Smooth muscle cell (in vitro differentiated cells): ENCODE data around the gene ORAI2. TPM values are rescaled to one million over a fixed set of nuclear protein-coding genes. Genes with fewer than 3 reads are reported as not detected.
"Not testable (repeated sequence)": the region's sequence is repeated elsewhere in the genome, so short reads cannot be mapped to it uniquely, and the experiment has no call there.

Source experiments
- DNase-seq: peaks from one replicate; lab custom pipeline; 2025; ENCODE audit not compliant: unreplicated experiment; lab: John Stamatoyannopoulos, UW
- H2AFZ ChIP-seq: fragments of 200-600 bp; sonication (generic); 2 replicates; pipeline ENCODE4 v1.6.0; 2016; ENCODE audit warnings: antibody characterized with exemption, low read depth, mild to moderate bottlenecking
- H3F3A ChIP-seq: fragments of 200-600 bp; sonication (generic); 2 replicates; pipeline ENCODE4 v1.6.0; 2017; ENCODE audit warnings: antibody characterized with exemption, low read depth
- H3K27ac ChIP-seq: fragments of 200-600 bp; sonication (generic); 2 replicates; pipeline ENCODE4 v1.5.1; 2016; ENCODE audit warnings: low read depth, mild to moderate bottlenecking
- H3K27me3 ChIP-seq: fragments of 200-600 bp; sonication (generic); 2 replicates; pipeline ENCODE4 v1.6.1; 2016; ENCODE audit warnings: low read depth, mild to moderate bottlenecking
- H3K36me3 ChIP-seq: fragments of 200-600 bp; sonication (generic); 2 replicates; pipeline ENCODE4 v1.5.1; 2016; ENCODE audit warnings: low read depth
- H3K4me1 ChIP-seq: fragments of 200-600 bp; sonication (generic); 2 replicates; pipeline ENCODE4 v1.5.1; 2016; ENCODE audit warnings: low read depth
- H3K4me2 ChIP-seq: fragments of 200-600 bp; sonication (generic); 2 replicates; pipeline ENCODE4 v1.6.0; 2016; ENCODE audit warnings: mild to moderate bottlenecking
- H3K4me3 ChIP-seq: fragments of 200-600 bp; sonication (generic); 2 replicates; pipeline ENCODE4 v1.5.1; 2016; ENCODE audit warnings: mild to moderate bottlenecking
- H3K79me2 ChIP-seq: fragments of 200-600 bp; sonication (generic); 2 replicates; pipeline ENCODE4 v1.6.0; 2016; ENCODE audit warnings: low read depth, mild to moderate bottlenecking
- H3K9ac ChIP-seq: fragments of 200-600 bp; sonication (generic); 2 replicates; pipeline ENCODE4 v1.6.0; 2016; ENCODE audit warnings: low read depth
- H3K9me3 ChIP-seq: fragments of 200-600 bp; sonication (generic); replicated peaks from 2 replicates; pipeline ENCODE4 v1.5.1; 2016; ENCODE audit warnings: low read depth
- H4K20me1 ChIP-seq: fragments of 200-600 bp; sonication (generic); 2 replicates; pipeline ENCODE4 v1.6.0; 2016; ENCODE audit warnings: low read depth
- WGBS: methylation state at CpG from one replicate; pipeline ENCODE4 v1.1.7; 2016; ENCODE audit warnings: low lambda C conversion rate; 5-methylcytosine and 5-hydroxymethylcytosine counted together
- polyA plus RNA-seq: library from polyadenylated mRNA; unstranded; fragments of >200 nt; fragmentation: Nextera tagmentation; extraction: Ambion mirVana; gene quantifications from 2 replicates; pipeline ENCODE4 v1.2.1, GENCODE V29; 2016
- total RNA-seq: library from RNA; depleted of rRNA; stranded (reverse); fragments of >200 nt; gene quantifications from 2 replicates; pipeline ENCODE4 v1.2.3, GENCODE V29; 2014
- TF ChIP-seq, protein P1 (sequence below): fragments of 200-600 bp; sonication (generic); IDR thresholded peaks from 2 replicates; pipeline ENCODE4 v1.5.1; 2017; ENCODE audit warnings: borderline replicate concordance, mild to moderate bottlenecking, antibody characterized with exemption; ENCODE audit not compliant: insufficient read depth, poor library complexity, severe bottlenecking

ORAI2 gene
- total and polyA plus RNA-seq, 2 experiments from 2014 or later, result 43.0 to 69.8 TPM

DNA sequence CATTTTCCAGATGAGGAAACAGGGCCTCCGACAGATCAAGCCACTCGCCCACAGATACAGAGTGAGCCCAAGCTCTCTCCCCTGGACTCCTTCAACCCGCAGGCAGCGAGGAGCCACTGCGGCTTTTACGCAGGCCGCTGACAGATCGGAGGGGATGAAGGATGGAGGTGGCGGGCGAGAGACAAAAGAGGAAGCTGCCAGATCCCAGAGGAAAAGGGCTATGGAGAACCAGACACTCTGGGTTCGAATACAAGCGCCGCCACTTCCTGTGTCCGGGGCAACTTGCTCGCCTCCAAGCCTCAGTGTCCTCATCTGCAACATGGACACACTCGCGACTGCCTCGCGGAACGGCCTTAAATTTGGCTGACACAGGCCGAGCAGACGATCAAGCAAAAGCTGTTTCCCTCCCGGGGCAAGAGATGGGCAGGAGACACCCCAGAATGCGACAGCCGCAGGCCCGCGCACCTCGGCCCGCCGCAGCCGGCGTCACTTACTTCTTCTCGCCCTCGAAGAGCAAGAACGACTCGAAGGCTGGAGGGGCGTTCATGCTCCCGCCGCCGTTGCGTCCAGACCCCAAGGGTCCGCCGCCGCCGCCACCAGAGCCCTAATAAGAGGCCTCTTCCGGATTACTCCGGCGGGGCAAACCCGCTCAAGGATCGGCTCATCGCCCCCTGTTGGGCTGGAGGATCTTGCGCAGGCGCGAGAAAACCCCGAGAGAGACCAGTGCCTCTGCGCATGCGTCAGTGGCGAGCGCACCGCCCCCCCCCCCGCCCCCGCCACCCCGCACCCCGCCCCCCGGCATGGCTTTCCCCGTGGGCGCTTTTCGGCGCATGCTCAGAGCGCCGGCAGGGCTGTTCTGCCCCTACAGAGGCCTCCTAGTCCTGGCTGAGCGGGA is 45.2 kb downstream of the ORAI2 start, which contains the start of gene POLR2J:
Gene POLR2J (minus strand): TSS at position 609 of the 895 bp plus-strand sequence. CDS start 62 bp downstream, at position 547.
- H3K4me3 ChIP-seq, result peak within 1 kb of the TSS; percentile 47
- not testable (repeated sequence) for H4K20me1 ChIP-seq, H3K27ac ChIP-seq, H3K4me1 ChIP-seq, H2AFZ ChIP-seq, DNase-seq, H3F3A ChIP-seq, H3K9me3 ChIP-seq, H3K9ac ChIP-seq, H3K36me3 ChIP-seq, H3K79me2 ChIP-seq, H3K27me3 ChIP-seq
- under 1% methylated on average over 34 of the region's 72 CpGs for WGBS
- TF ChIP-seq, protein P1, sequence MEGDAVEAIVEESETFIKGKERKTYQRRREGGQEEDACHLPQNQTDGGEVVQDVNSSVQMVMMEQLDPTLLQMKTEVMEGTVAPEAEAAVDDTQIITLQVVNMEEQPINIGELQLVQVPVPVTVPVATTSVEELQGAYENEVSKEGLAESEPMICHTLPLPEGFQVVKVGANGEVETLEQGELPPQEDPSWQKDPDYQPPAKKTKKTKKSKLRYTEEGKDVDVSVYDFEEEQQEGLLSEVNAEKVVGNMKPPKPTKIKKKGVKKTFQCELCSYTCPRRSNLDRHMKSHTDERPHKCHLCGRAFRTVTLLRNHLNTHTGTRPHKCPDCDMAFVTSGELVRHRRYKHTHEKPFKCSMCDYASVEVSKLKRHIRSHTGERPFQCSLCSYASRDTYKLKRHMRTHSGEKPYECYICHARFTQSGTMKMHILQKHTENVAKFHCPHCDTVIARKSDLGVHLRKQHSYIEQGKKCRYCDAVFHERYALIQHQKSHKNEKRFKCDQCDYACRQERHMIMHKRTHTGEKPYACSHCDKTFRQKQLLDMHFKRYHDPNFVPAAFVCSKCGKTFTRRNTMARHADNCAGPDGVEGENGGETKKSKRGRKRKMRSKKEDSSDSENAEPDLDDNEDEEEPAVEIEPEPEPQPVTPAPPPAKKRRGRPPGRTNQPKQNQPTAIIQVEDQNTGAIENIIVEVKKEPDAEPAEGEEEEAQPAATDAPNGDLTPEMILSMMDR, result peak; percentile 12
- H3K4me2 ChIP-seq, result peak within 1 kb of the TSS; percentile 78

DNA sequence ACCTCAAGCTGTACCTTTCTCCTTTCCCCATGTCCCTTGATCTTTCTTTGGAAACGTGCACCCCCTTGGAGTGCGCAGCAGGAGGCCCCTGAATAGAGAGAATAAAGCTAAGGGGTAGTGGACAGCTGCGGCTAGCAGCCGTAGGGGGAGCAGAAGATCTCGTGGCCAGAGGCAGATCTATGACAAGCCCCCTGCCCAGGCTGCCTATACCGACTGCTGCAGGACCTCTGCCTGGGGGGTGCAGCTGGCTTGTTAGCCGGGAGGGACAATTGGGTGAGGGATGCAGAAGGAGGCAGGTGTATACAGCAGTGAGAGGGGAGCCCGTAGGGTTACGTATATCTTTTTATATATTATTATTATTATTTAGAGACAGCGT is 45.8 kb downstream of the ORAI2 start:
- not testable (repeated sequence) for H3K9ac ChIP-seq, DNase-seq, H4K20me1 ChIP-seq, H3K27ac ChIP-seq, H3K36me3 ChIP-seq, H3K4me3 ChIP-seq, H3F3A ChIP-seq, H3K4me1 ChIP-seq, H3K9me3 ChIP-seq, H3K27me3 ChIP-seq, H3K79me2 ChIP-seq, H2AFZ ChIP-seq
- peak overlapping the region; percentile 78 for H3K4me2 ChIP-seq
- 100% methylated on average over 1 of the region's 10 CpGs for WGBS

DNA sequence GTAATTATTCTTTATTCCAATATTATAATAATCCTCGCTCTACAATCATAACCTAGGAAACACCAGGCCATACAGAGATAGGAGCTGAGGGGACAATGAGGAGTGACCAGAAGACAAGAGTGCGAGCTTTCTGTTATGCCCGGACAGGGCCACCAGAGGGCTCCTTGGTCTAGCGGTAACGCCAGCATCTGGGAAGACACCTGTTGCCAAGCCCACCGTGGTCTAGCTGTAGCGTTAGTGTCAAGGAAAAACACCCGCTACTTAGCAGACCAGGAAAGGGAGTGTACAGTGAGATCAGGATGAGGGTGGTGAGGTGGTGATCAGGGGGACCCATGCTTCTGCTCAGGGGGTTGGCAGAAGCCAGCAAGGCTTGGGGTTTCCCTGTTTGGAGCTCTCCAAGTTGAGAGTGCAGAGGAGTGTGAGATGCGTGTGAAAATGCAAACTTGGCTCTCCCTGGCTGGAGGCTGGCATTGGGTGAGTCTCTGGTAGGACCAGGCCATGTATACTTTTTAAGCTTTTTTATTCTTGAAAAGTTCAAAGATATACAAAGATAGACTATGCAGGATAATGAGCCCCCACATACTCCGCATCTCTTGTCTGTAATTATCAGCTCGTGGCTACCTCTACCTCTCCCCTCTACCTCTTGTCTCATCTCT is 46.7 kb downstream of the ORAI2 start:
- not testable (repeated sequence) for H3F3A ChIP-seq, H4K20me1 ChIP-seq, H2AFZ ChIP-seq, H3K4me1 ChIP-seq, H3K27me3 ChIP-seq, DNase-seq, H3K27ac ChIP-seq, H3K36me3 ChIP-seq, H3K4me2 ChIP-seq, H3K79me2 ChIP-seq, H3K9ac ChIP-seq, H3K9me3 ChIP-seq, H3K4me3 ChIP-seq
- TF ChIP-seq, protein P1, result peak; percentile 28
- WGBS, result 3% methylated on average over 8 of the region's 11 CpGs

DNA sequence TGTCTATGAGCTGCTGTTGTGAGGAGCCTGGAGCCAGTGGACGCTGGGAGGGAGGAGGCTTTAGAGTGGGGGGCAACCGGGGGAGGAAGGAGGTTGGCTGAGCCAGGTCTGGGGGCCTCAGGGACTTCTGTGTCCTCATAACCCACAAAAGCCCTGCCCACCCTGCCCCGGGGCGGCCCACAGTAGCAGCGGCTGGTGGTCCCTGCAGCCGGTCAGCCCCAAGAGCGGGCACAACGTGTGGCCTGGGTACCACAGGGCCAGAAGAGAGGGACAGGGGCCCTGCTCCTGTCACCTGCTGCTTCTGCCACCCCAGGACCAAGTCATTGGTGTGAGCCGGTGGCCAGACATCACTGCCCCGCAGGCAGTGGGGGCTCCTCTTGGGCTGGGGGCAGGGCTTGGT is 48.6 kb downstream of the ORAI2 start:
- WGBS, result no CpG with 5 or more reads among the region's 10 CpGs
- not testable (repeated sequence) for H3K9me3 ChIP-seq, H3K27ac ChIP-seq, H3K79me2 ChIP-seq, H3K4me2 ChIP-seq, DNase-seq, H3K36me3 ChIP-seq, H2AFZ ChIP-seq, H3K4me3 ChIP-seq, H3K27me3 ChIP-seq, H4K20me1 ChIP-seq, H3K9ac ChIP-seq, H3K4me1 ChIP-seq, H3F3A ChIP-seq

GRCh38 chr7:102484317-102484716 is 50.9 kb downstream of the ORAI2 start:
- H3K4me3 ChIP-seq, H2AFZ ChIP-seq, H3K79me2 ChIP-seq, H3K9ac ChIP-seq, DNase-seq, H3K4me2 ChIP-seq, H3K27me3 ChIP-seq, H3K36me3 ChIP-seq, H3K9me3 ChIP-seq, H3F3A ChIP-seq, H4K20me1 ChIP-seq, H3K4me1 ChIP-seq, H3K27ac ChIP-seq: not testable (repeated sequence)
- no CpG with 5 or more reads among the region's 5 CpGs for WGBS

DNA sequence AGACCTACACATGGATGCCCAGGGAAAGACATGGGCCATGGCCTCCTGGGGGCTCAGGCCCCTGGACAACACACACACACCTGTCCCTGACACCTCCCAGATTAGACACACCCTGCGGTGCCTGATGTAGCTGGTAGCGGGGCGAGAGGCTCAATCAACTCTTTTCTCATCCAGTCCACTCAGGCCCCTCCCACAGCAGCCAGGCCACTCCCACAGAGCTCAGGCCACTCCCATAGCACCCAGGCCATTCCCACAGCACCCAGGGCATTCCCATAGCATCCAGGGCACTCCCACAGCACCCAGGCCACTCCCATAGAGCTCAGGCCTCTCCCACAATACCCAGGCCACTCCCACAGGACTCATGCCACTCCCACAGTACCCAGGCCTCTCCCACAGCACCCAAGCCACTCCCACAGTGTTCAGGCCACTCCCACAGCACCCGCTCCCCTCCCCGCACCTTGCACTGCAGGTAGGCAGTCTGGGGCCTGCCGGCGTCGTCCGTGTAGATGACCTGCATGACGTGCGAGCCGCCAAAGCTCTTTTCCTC is 57.2 kb downstream of the ORAI2 start:
- DNase-seq, H4K20me1 ChIP-seq: not testable (repeated sequence)

More for the DNA sequence above, 57.2 kb downstream of the ORAI2 start:
- WGBS, result 59% methylated on average over 3 of the region's 12 CpGs
- not testable (repeated sequence) for H3K27me3 ChIP-seq, H3K27ac ChIP-seq, H3K79me2 ChIP-seq, H2AFZ ChIP-seq, H3K9ac ChIP-seq, H3K36me3 ChIP-seq, H3K4me2 ChIP-seq, H3K9me3 ChIP-seq, H3F3A ChIP-seq, H3K4me1 ChIP-seq, H3K4me3 ChIP-seq
